ENCODE measurements around the gene RHOH. TPM values are rescaled to one million over a fixed set of nuclear protein-coding genes. Genes with fewer than 3 reads are reported as not detected.

The RHOH gene
- total RNA-seq, 3 donors from 2014 or later (not counting 1 experiment from before 2014, with no cell fraction given) = 195 to 233 (median 195) TPM

GRCh38 chr4:40199999-40200874 is 3.4 kb downstream of the RHOH start:
- H3K4me1 ChIP-seq (ENCODE audit: control insufficient read depth, insufficient read depth, low read length) = peaks cover 53% of the 10 kb centered on the region
- peak; percentile 47 to 73 (median 69) for ATAC-seq

DNA sequence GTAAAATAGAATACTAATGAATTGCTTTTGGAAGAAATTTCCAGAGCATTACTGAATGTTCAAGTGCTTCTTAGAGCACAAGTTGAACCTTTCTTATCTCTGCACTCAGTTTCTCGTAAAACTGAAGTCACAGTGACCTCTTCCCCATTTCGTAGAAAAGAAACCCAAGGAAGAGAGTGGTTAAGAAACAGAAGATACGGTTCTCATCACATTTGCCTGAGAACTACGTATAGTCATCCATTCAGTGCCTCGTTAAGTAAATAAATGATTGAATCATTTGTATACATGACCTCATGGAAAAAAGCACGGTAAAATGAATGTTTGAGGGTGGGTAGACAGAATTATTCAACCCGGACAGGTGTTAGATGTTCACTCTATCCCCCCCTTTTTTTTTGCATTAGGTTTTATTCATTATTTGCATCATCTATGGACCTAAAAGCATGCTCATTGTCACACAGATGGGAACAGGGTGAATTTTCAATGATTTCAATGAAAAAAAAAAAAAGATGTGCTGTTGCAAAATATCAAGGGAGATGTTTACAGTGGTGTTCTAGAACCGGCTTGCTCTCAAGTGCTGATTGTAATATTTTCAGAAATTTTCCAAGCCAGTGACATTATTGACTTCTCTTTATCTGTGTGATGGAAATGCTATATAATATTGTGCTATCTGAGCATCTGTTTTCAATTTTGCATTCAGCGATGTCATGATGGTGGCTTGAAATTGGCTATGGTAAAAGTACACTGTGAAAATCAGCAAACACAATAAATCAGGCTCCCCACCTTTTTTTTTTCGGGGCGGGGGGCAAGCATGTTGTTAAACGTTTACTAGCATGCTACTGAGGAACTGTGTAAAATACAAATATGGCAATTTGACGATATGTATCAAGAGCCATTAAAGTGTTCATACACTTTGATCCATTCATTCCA is 4.3 kb downstream of the RHOH start:
- DNase-seq = peak in 1 of 2 donors; percentile 48
- peak overlapping the region; percentile 92 for H3K27ac ChIP-seq (ENCODE audit: low read length)
- Mint-ChIP-seq H3K9me3 (no peaks in the 10 kb centered on the region), H3K27ac (peak overlapping the region; percentile 99 to 100), H3K36me3 (peaks cover 11% of the 10 kb centered on the region), H3K27me3 (ENCODE audit: low read depth in 2 of 2) (no peaks in the 10 kb centered on the region), H3K4me3 (peak overlapping the region; percentile 100), H3K4me1 (peaks cover 84 to 95% of the 10 kb centered on the region in 2 donors)
- intact Hi-C loops (cut with micrococcal nuclease) = loop anchor here (5.0 kb wide), 2 partner anchors 49 to 1534 kb away; no protein-coding TSS in a partner anchor
- ATAC-seq = peak in 1 of 3 donors; percentile 30
- peaks cover 50% of the 10 kb centered on the region for H3K4me1 ChIP-seq (ENCODE audit: control insufficient read depth, insufficient read depth, low read length)
- H3K27me3 ChIP-seq (ENCODE audit: control insufficient read depth, insufficient read depth, low read length) = no peaks in the 10 kb centered on the region
- peaks cover 2% of the 10 kb centered on the region for H3K36me3 ChIP-seq (ENCODE audit: control insufficient read depth, insufficient read depth, low read length)
- no peak for TF ChIP-seq CTCF (IDR thresholded peaks at IDR 0.05)
- H3K4me3 ChIP-seq (ENCODE audit: low read length) = peak overlapping the region; percentile 67
- WGBS (ENCODE audit: insufficient coverage) = 6% methylated on average over 8 of the region's 13 CpGs
- H3K9me3 ChIP-seq (ENCODE audit: control insufficient read depth, insufficient read depth, low read length) = no peaks in the 10 kb centered on the region

More at GRCh38 chr4:40199999-40200874, 3.4 kb downstream of the RHOH start:
- H3K27me3 Mint-ChIP-seq (ENCODE audit: low read depth in 2 of 2) = no peaks in the 10 kb centered on the region
- no peaks in the 10 kb centered on the region for H3K9me3 ChIP-seq (ENCODE audit: control insufficient read depth, insufficient read depth, low read length)
- intact Hi-C loops (cut with micrococcal nuclease) = loop anchor here (5.0 kb wide), 5 partner anchors 32 to 1533 kb away; partner anchors contain the start of gene SMIM14
- H3K4me3 Mint-ChIP-seq = peak overlapping the region; percentile 100
- peak overlapping the region; percentile 67 for H3K4me3 ChIP-seq (ENCODE audit: low read length)
- peak; percentile 53 to 82 for DNase-seq
- H3K27ac ChIP-seq (ENCODE audit: low read length) = peak overlapping the region; percentile 92
- H3K27ac Mint-ChIP-seq = peak overlapping the region; percentile 99 to 100
- no peaks in the 10 kb centered on the region for H3K9me3 Mint-ChIP-seq
- H3K4me1 Mint-ChIP-seq = peaks cover 84 to 95% of the 10 kb centered on the region in 2 donors
- peaks cover 2% of the 10 kb centered on the region for H3K36me3 ChIP-seq (ENCODE audit: control insufficient read depth, insufficient read depth, low read length)
- H3K36me3 Mint-ChIP-seq = peaks cover 11% of the 10 kb centered on the region
- no peaks in the 10 kb centered on the region for H3K27me3 ChIP-seq (ENCODE audit: control insufficient read depth, insufficient read depth, low read length)
- TF ChIP-seq CTCF (IDR thresholded peaks at IDR 0.05) = no peak
- WGBS (ENCODE audit: insufficient coverage) = 0% methylated on average over 13 of the region's 15 CpGs

DNA sequence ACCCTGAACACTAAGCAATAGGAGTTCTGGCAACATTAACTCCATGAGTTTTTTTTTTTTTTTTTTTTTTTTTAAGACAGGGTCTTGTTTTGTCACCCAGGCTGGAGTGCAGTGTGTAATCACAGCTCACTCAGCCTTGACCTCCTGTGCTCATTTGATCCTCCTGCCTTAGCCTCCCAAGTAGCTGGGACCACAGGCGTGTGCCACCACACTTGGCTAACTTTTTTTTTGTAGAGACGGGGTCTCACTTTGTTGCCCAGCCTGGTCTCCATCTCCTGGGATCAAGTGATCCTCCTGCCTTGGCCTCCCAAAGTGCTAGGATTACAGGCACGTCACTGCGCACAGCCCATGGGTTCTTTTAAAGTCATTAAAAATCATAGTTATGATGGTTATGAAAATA is 5.1 kb downstream of the RHOH start:
- peaks cover 11% of the 10 kb centered on the region for H3K36me3 Mint-ChIP-seq
- Histone ChIP-seq H3K4me1 (ENCODE audit: control insufficient read depth, insufficient read depth, low read length) (peaks cover 50% of the 10 kb centered on the region), H3K27me3 (ENCODE audit: control insufficient read depth, insufficient read depth, low read length) (no peaks in the 10 kb centered on the region), H3K4me3 (ENCODE audit: low read length) (no peak overlapping the region), H3K36me3 (ENCODE audit: control insufficient read depth, insufficient read depth, low read length) (peaks cover 2% of the 10 kb centered on the region), H3K9me3 (ENCODE audit: control insufficient read depth, insufficient read depth, low read length) (no peaks in the 10 kb centered on the region), H3K27ac (ENCODE audit: low read length) (peak overlapping the region; percentile 92)
- no peak for TF ChIP-seq CTCF (IDR thresholded peaks at IDR 0.05)
- no peaks in the 10 kb centered on the region for H3K9me3 Mint-ChIP-seq
- H3K4me1 Mint-ChIP-seq = peaks cover 86 to 93% of the 10 kb centered on the region in 2 donors
- peak overlapping the region; percentile 100 for H3K4me3 Mint-ChIP-seq
- WGBS (ENCODE audit: insufficient coverage) = 77% methylated on average over 4 of the region's 4 CpGs
- DNase-seq (no peak), ATAC-seq (no peak)
- intact Hi-C loops (cut with micrococcal nuclease) = loop anchor here (5.0 kb wide), 2 partner anchors 50 to 1535 kb away; no protein-coding TSS in a partner anchor
- H3K27ac Mint-ChIP-seq = peak overlapping the region; percentile 99 to 100
- H3K27me3 Mint-ChIP-seq (ENCODE audit: low read depth in 2 of 2) = no peaks in the 10 kb centered on the region
